KMS-11 (cell line): ENCODE measurements around the gene MYBL2.

Experiments
- H2AFZ ChIP-seq: fragments of 200-600 bp; sonication (generic); 2 replicates; pipeline ENCODE4 v1.6.1; 2016; ENCODE audit warnings: antibody characterized with exemption, mixed run types, low read depth
- H3K27ac ChIP-seq: fragments of 200-600 bp; sonication (generic); 2 replicates; pipeline ENCODE4 v1.6.1; 2016; ENCODE audit warnings: mild to moderate bottlenecking, mixed run types
- H3K27me3 ChIP-seq: fragments of 200-600 bp; sonication (generic); 2 replicates; pipeline ENCODE4 v1.6.1; 2017; ENCODE audit warnings: mild to moderate bottlenecking, low read depth, mixed run types, moderate library complexity; ENCODE audit not compliant: insufficient read depth
- H3K36me3 ChIP-seq: fragments of 200-600 bp; sonication (generic); 2 replicates; pipeline ENCODE4 v1.6.1; 2017; ENCODE audit warnings: mild to moderate bottlenecking, mixed run types; ENCODE audit not compliant: insufficient read depth
- H3K4me1 ChIP-seq: fragments of 200-600 bp; sonication (generic); 2 replicates; pipeline ENCODE4 v1.6.1; 2016; ENCODE audit warnings: mild to moderate bottlenecking, low read depth, mixed run types; ENCODE audit not compliant: poor library complexity, severe bottlenecking
- H3K4me2 ChIP-seq: fragments of 200-600 bp; sonication (generic); 2 replicates; pipeline ENCODE4 v1.7.0; 2016; ENCODE audit warnings: mild to moderate bottlenecking, mixed run types
- H3K4me3 ChIP-seq: fragments of 200-600 bp; sonication (generic); IDR thresholded peaks from 2 replicates; pipeline ENCODE4 v1.6.1; 2017; ENCODE audit warnings: low read depth, low read length, mixed read lengths; ENCODE audit not compliant: insufficient read depth
- H3K79me2 ChIP-seq: fragments of 200-600 bp; sonication (generic); 2 replicates; pipeline ENCODE4 v1.6.1; 2016; ENCODE audit warnings: low read depth, mixed run types; ENCODE audit not compliant: insufficient read depth
- H3K9ac ChIP-seq: fragments of 200-600 bp; sonication (generic); 2 replicates; pipeline ENCODE4 v1.6.1; 2016; ENCODE audit warnings: mild to moderate bottlenecking, mixed run types
- H4K20me1 ChIP-seq: fragments of 200-600 bp; sonication (generic); 2 replicates; pipeline ENCODE4 v1.6.1; 2016; ENCODE audit warnings: mild to moderate bottlenecking, mixed run types; ENCODE audit not compliant: insufficient read depth
- CTCF ChIP-seq: fragments of 200-600 bp; sonication (generic); conservative IDR thresholded peaks from 2 replicates; pipeline ENCODE4 v1.6.1; 2017; ENCODE audit warnings: low read depth, mild to moderate bottlenecking, antibody characterized with exemption, low read length, moderate library complexity, mixed read lengths

Gene MYBL2

GRCh38 chr20:43740642-43741041 is 73.7 kb downstream of the MYBL2 start:
- no peak overlapping the region for H3K4me3 ChIP-seq
- no peak for TF ChIP-seq CTCF
- H4K20me1 ChIP-seq: no peaks in the 10 kb centered on the region
- H3K36me3 ChIP-seq: no peaks in the 10 kb centered on the region
- no peak overlapping the region for H3K27ac ChIP-seq
- no peak overlapping the region for H3K4me2 ChIP-seq
- no peaks in the 10 kb centered on the region for H3K27me3 ChIP-seq
- H3K79me2 ChIP-seq: no peaks in the 10 kb centered on the region
- no peak overlapping the region for H3K9ac ChIP-seq
- H3K4me1 ChIP-seq: peaks cover 8% of the 10 kb centered on the region
- no peak overlapping the region for H2AFZ ChIP-seq

- peaks cover 11% of the 10 kb centered on the region for H3K4me1 ChIP-seq
- H3K27ac ChIP-seq: no peak overlapping the region
- no peak overlapping the region for H3K4me2 ChIP-seq
- H3K4me3 ChIP-seq: no peak overlapping the region
- no peaks in the 10 kb centered on the region for H3K27me3 ChIP-seq
- H3K9ac ChIP-seq: no peak overlapping the region
- no peak overlapping the region for H2AFZ ChIP-seq
- no peaks in the 10 kb centered on the region for H4K20me1 ChIP-seq
- TF ChIP-seq CTCF: no peak
- no peaks in the 10 kb centered on the region for H3K79me2 ChIP-seq
- no peaks in the 10 kb centered on the region for H3K36me3 ChIP-seq
These were observed 77.3 kb downstream of the MYBL2 start for GRCh38 chr20:43744151-43744611.

GRCh38 chr20:43744966-43745730 is 78.2 kb downstream of the MYBL2 start:
- no peaks in the 10 kb centered on the region for H3K27me3 ChIP-seq
- no peaks in the 10 kb centered on the region for H4K20me1 ChIP-seq
- H3K79me2 ChIP-seq: no peaks in the 10 kb centered on the region
- no peak overlapping the region for H2AFZ ChIP-seq
- H3K9ac ChIP-seq: no peak overlapping the region
- H3K4me1 ChIP-seq: peaks cover 21% of the 10 kb centered on the region
- no peaks in the 10 kb centered on the region for H3K36me3 ChIP-seq
- no peak overlapping the region for H3K4me3 ChIP-seq
- H3K27ac ChIP-seq: no peak overlapping the region
- H3K4me2 ChIP-seq: no peak overlapping the region
- no peak for TF ChIP-seq CTCF

- Histone ChIP-seq H3K4me2 (no peak overlapping the region), H3K36me3 (no peaks in the 10 kb centered on the region), H3K4me3 (no peak overlapping the region), H3K9ac (no peak overlapping the region), H3K79me2 (no peaks in the 10 kb centered on the region), H4K20me1 (no peaks in the 10 kb centered on the region), H3K27me3 (no peaks in the 10 kb centered on the region), H2AFZ (no peak overlapping the region), H3K27ac (no peak overlapping the region), H3K4me1 (peaks cover 33% of the 10 kb centered on the region)
- no peak for TF ChIP-seq CTCF
These were observed 79.6 kb downstream of the MYBL2 start for GRCh38 chr20:43746344-43747137.
